ENCODE measurements around the gene PIGR.

DNA sequence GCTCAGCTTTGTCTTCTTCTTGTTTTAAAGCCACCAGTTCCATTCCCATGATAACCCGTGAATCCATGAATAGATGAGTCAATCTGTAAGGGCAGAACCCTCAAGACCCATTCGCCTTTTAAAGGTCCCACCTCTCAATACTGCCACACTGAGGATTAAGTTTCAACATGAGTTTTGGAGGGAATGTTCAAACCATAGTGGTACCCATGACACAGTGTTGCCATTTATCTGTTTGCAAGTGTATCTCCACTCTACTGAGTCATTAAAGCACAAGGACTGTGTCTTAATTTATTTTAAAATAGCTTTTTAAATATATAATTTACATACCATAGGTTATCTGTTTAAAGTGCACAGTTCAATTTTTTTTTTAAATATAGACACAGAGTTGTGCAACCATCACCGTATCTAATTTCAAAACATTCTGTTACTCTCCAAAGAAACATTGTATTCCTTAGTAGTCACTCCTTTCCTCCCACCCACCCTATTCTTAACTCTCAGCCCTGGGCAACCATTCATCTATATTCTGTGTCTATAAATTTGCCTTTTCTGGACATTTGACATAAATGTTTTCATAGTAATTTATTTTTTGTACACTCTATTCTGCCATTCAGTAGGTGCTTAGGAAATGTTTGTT lies 53.8 kb downstream of the PIGR start:
- TF ChIP-seq, protein P1, sequence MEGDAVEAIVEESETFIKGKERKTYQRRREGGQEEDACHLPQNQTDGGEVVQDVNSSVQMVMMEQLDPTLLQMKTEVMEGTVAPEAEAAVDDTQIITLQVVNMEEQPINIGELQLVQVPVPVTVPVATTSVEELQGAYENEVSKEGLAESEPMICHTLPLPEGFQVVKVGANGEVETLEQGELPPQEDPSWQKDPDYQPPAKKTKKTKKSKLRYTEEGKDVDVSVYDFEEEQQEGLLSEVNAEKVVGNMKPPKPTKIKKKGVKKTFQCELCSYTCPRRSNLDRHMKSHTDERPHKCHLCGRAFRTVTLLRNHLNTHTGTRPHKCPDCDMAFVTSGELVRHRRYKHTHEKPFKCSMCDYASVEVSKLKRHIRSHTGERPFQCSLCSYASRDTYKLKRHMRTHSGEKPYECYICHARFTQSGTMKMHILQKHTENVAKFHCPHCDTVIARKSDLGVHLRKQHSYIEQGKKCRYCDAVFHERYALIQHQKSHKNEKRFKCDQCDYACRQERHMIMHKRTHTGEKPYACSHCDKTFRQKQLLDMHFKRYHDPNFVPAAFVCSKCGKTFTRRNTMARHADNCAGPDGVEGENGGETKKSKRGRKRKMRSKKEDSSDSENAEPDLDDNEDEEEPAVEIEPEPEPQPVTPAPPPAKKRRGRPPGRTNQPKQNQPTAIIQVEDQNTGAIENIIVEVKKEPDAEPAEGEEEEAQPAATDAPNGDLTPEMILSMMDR (IDR thresholded peaks at IDR 0.05): no peak
- TF ChIP-seq POLR2A (IDR thresholded peaks at IDR 0.05): no peak

All from testis (tissue), 2 donors.